C4-2B (cell line): ENCODE results near the gene ZBTB20.

Experiments
- ZFX ChIP-seq: fragments of 450-650 bp; IDR thresholded peaks from 2 replicates; pipeline ENCODE4 v1.6.1; 2017
- TF ChIP-seq, protein P1 (sequence below): fragments of 450-650 bp; conservative IDR thresholded peaks from 2 replicates; pipeline ENCODE4 v1.5.1; 2017; ENCODE audit warnings: mild to moderate bottlenecking

DNA sequence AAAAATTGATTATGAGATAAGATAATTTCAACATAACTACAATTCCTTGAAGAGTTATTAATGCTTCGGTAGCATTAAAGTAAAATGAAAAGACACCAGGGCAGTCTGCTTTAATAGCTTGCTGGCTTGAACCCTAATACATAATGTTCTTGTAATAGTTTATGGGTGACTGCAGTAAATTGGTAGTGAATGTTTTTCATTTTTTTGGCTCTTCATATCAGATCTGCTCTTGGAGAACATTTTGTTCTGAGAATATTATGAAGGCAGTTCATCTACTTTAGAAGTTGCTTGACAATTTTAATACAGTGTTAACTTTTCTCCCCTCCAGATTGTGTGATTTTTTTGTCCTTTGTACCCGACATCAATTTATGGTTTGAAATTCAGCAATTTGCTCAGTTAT lies 128.4 kb downstream of the ZBTB20 start:
- TF ChIP-seq, protein P1, sequence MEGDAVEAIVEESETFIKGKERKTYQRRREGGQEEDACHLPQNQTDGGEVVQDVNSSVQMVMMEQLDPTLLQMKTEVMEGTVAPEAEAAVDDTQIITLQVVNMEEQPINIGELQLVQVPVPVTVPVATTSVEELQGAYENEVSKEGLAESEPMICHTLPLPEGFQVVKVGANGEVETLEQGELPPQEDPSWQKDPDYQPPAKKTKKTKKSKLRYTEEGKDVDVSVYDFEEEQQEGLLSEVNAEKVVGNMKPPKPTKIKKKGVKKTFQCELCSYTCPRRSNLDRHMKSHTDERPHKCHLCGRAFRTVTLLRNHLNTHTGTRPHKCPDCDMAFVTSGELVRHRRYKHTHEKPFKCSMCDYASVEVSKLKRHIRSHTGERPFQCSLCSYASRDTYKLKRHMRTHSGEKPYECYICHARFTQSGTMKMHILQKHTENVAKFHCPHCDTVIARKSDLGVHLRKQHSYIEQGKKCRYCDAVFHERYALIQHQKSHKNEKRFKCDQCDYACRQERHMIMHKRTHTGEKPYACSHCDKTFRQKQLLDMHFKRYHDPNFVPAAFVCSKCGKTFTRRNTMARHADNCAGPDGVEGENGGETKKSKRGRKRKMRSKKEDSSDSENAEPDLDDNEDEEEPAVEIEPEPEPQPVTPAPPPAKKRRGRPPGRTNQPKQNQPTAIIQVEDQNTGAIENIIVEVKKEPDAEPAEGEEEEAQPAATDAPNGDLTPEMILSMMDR = no peak
- no peak for TF ChIP-seq ZFX
